Mesodermal cell (in vitro differentiated cells): Measurements from ENCODE around the gene RASL10B.

Source experiments
- H3K27ac ChIP-seq: 2 replicates; pipeline ENCODE4 v1.7.0; 2013; ENCODE audit warnings: mild to moderate bottlenecking, low read depth, low read length, moderate library complexity; ENCODE audit not compliant: severe bottlenecking
- H3K36me3 ChIP-seq: 2 replicates; pipeline ENCODE4 v1.7.1; 2013; ENCODE audit warnings: mild to moderate bottlenecking, low read length, moderate library complexity; ENCODE audit not compliant: control insufficient read depth, insufficient read depth
- H3K4me1 ChIP-seq: one replicate; pipeline ENCODE4 v1.7.1; 2013; ENCODE audit warnings: mild to moderate bottlenecking, low read length; ENCODE audit not compliant: insufficient read depth, control insufficient read depth, poor library complexity, severe bottlenecking
- H3K4me3 ChIP-seq: 2 replicates; pipeline ENCODE4 v1.7.0; 2013; ENCODE audit warnings: low read length, control low read depth, mild to moderate bottlenecking; ENCODE audit not compliant: insufficient read depth, poor library complexity, severe bottlenecking; ENCODE audit errors: extremely low read depth
- H3K9me3 ChIP-seq: 2 replicates; pipeline ENCODE4 v1.7.1; 2013; ENCODE audit warnings: mild to moderate bottlenecking, low read length, moderate library complexity; ENCODE audit not compliant: control insufficient read depth
- WGBS, 2 experiments: methylation state at CpG; one replicate each; pipeline ENCODE4 v1.1.5; 2013; ENCODE audit warnings: missing lambda C conversion rate in 2 of 2; ENCODE audit not compliant: insufficient coverage in 2 of 2; 5-methylcytosine and 5-hydroxymethylcytosine counted together

Gene RASL10B

DNA sequence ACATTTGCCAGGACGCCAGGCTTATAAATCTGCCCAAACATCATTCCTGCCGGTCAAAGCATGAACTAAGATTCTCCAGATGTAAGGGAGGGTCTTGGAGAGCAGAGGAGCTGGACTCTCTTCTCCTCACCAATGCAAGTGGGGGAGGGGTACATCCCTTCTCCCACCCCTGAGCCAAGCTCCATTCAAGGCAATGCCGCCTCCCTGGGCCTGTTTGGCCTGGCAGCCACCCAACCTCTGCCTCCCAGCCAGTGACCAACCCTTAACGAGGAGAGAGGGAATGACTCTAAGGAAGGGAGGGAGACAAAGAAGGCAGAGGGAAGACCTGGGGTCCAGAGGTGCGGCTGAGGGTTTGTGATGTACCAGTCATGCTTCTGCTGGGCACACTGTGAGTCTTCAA is 43.1 kb downstream of the RASL10B start:
- peaks cover 19% of the 10 kb centered on the region for H3K4me1 ChIP-seq

DNA sequence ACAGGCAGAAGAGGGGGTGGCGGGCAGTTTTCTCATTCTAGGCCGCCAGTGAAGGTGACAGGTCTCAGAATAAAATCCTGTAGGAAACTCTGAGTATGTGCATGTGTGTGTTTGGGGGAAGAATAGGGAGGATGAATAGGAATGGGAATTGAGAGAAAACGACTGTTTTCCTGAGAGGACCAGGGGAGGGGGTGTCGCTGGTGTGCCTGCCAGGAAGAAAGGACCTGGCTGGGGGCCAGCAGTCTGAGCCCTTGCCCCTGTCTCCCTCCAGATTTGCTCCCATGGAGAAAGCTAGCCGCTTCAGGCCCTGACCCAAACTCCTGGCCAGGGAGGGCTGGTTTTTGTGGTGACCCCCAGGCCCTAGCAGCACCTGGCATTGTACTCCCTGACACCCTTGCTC is 43.6 kb downstream of the RASL10B start:
- peaks cover 19% of the 10 kb centered on the region for H3K4me1 ChIP-seq

More for the DNA sequence above, 43.1 kb downstream of the RASL10B start:
- WGBS, 2 experiments = 88 to 100% methylated on average over 1 to 4 of the region's 5 CpGs
- no peaks in the 10 kb centered on the region for H3K36me3 ChIP-seq
- no peaks in the 10 kb centered on the region for H3K9me3 ChIP-seq
- H3K4me3 ChIP-seq = no peak overlapping the region
- no peak overlapping the region for H3K27ac ChIP-seq

DNA sequence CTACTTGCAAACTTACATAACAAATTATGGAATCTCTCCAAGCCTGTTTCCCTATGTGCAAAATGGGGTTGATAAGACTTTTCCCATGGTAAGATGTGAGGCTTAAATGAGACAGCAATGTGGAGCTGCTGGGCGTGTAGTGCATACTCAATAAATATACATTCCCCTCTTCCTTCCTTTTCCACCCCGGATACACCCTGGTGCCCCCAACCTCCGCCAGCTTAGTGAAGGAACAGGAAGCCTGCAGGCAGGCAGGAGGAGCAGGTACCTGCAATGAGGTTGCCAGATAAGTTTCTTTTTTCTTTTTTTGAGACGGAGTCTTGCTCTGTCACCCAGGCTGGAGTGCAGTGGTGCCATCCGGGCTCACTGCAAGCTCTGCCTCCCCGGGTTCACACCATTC is 44.1 kb downstream of the RASL10B start:
- no peaks in the 10 kb centered on the region for H3K9me3 ChIP-seq
- H3K36me3 ChIP-seq = no peaks in the 10 kb centered on the region
- peaks cover 19% of the 10 kb centered on the region for H3K4me1 ChIP-seq
- 86 to 94% methylated on average over 3 of the region's 6 CpGs for WGBS, 2 experiments
- H3K4me3 ChIP-seq = no peak overlapping the region
- H3K27ac ChIP-seq = no peak overlapping the region

More for the DNA sequence above, 43.6 kb downstream of the RASL10B start:
- Histone ChIP-seq H3K9me3 (no peaks in the 10 kb centered on the region), H3K4me3 (no peak overlapping the region), H3K27ac (no peak overlapping the region), H3K36me3 (no peaks in the 10 kb centered on the region)
- 79 to 81% methylated on average over 2 to 4 of the region's 5 CpGs for WGBS, 2 experiments

DNA sequence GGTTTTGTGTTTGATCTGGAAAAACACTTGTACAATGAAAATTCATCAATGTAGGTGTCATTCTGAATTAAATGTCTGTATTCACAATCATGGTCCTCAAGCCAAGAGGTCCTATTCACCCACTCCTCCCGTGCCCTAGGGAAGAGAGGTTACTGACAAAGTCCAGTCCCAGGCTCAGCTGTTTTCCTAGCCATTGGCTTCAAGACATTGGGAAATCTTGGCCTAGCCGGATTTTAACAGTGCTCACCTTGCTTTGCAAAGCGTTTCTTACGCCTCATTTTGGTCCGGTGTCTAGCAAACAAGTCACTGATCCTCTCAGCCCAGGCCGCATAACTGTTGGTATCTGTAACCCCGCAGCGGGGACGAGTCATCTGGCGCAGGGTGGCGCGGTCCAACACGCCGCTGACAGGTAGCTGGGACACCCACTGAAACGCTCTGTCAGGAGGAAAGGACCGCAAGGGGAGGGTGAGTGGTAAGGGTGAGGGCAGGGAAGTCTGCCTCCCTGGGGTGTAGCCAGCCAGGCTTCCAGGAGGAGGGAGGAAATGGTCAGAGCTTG is 47.3 kb downstream of the RASL10B start:
- H3K4me3 ChIP-seq = no peak overlapping the region
- H3K4me1 ChIP-seq = peaks cover 23% of the 10 kb centered on the region
- 93 to 96% methylated on average over 16 of the region's 16 CpGs for WGBS, 2 experiments
- no peaks in the 10 kb centered on the region for H3K36me3 ChIP-seq
- H3K9me3 ChIP-seq = no peaks in the 10 kb centered on the region
- no peak overlapping the region for H3K27ac ChIP-seq

DNA sequence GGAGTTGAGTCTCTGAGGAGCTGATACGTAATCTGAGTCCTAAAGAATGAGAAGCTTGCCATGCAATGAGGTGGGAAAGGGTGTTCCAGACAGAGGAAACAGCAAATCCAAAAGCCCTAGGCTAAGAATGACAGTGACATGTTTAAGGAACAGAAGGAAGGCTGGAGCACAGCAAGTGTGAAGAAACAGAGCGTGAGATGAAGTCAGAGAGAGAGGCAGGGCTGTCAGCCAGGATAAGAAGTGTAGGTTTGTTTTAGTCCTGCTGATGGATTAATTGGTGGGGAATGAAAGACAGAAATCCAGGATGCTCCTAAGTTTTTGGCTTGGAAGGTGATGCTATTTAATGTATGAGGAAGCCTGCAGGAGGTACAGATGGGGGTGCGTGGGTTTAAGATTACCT is 49.5 kb downstream of the RASL10B start:
- Histone ChIP-seq H3K4me1 (peaks cover 13% of the 10 kb centered on the region), H3K27ac (no peak overlapping the region), H3K9me3 (no peaks in the 10 kb centered on the region), H3K36me3 (no peaks in the 10 kb centered on the region), H3K4me3 (no peak overlapping the region)
- 72 to 88% methylated on average over 2 to 3 of the region's 3 CpGs for WGBS, 2 experiments

DNA sequence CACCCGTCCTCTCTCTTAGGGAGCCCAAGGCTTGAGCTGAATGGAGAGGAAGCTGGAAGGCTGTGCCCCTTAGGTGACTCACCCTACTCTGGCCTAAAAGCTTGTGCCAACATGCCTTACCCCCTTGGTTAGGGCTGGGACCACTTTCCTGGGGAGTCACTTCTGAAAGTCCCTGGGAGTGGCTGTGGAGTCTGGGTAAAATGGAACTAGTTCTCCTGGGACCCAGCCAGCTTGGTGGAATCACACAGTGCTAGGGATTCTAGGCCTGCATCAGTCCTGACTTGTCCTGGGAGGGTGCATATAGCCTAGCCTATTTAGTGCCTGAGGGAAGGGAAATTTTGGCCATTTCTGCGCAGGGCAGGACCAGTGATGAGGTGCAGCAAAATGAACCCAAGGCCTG is 53.5 kb downstream of the RASL10B start:
- 100% methylated on average over 1 of the region's 2 CpGs for WGBS, 2 experiments
- Histone ChIP-seq H3K27ac (no peak overlapping the region), H3K4me3 (no peak overlapping the region), H3K36me3 (no peaks in the 10 kb centered on the region), H3K4me1 (peaks cover 39% of the 10 kb centered on the region), H3K9me3 (no peaks in the 10 kb centered on the region)

DNA sequence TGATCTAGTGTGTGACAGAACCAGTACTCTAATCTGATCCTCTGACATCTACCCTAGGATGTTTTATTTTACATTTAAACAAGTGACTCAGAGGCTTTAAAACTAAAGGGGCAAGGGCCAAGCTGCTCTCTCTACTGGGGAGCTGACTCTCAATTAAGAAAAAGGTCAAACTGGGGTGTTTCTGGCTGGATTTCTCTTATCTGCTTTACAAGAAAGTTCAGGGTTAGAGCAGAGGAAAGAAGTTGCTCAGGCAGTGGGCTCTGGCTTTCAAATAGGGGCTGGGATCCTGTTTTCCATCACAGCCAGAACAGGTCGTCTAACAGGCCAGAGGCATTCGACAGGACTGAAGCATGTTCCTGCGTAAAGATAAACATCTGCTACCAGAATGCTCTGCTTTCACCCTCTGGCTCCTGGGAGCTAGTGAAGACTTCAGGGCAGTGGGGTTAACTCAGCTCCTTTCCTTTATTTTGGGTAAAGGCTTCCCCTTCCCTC is 55.5 kb downstream of the RASL10B start:
- no peaks in the 10 kb centered on the region for H3K36me3 ChIP-seq
- H3K4me3 ChIP-seq = no peak overlapping the region
- WGBS, 2 experiments = 28 to 47% methylated on average over 2 to 3 of the region's 3 CpGs
- H3K27ac ChIP-seq = peak overlapping the region; percentile 96
- H3K4me1 ChIP-seq = peaks cover 37% of the 10 kb centered on the region
- no peaks in the 10 kb centered on the region for H3K9me3 ChIP-seq

DNA sequence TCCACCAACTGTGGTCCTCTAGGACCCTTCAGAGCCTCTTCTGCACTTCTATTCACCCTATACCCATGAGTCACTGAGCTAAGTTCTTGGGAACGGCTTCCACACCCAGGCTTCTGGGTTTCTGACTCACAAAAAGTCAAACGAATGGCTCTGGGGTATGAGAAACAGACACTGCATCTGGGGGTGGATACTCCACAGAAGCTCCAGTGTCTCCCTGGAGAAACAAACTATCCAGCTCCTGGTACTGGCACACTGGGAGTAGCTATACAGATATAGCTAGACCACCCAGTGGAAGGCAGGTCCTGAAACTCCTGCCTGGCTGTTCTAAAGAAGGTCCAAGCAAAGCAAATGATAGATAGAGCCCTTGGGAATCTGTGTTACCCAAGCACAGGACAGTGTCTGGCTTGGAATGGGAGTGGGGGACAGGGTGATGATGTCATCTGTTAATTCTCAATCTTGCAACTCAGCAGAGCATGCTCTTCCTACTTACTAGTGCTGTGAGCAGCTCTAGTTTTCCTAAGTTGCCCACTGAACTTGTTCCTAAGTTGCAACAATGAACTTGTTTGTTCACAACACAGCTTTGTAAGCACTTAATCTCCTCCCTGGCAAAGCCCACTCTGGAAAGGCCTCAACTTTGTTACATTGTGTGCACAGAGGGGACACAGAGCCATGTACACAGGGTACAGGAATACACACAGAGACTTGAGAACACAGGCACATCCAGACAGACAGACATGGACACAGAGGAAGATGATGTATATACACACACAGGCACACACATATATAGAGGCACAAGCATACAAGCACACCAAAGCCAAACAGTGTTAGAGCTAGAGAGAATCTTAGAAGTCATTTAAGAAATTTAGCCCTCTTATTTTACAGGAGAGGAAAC is 57.3 kb downstream of the RASL10B start:
- no peak overlapping the region for H3K4me3 ChIP-seq
- peaks cover 34% of the 10 kb centered on the region for H3K4me1 ChIP-seq
- 20 to 33% methylated on average over 1 to 2 of the region's 2 CpGs for WGBS, 2 experiments
- H3K27ac ChIP-seq = peak overlapping the region; percentile 96
- H3K9me3 ChIP-seq = no peaks in the 10 kb centered on the region
- no peaks in the 10 kb centered on the region for H3K36me3 ChIP-seq

DNA sequence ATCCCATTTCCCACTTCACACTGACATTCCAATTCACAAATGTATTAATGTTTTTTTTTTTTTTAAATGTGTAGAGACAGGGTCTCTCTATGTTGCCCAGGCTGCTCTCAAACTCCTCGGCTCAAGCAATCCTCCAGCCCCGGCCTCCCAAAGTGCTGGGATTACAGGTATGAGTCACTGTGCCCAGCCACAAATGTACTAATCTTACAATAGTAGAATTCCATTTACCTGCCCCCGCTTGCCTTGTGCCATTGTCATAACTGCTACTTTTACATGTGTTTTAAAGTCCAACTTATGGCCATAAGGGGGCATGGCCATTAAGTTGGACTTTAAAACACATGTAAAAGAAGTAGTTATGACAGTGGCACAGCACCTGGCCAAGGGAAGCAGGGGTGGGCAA is 59.4 kb downstream of the RASL10B start:
- WGBS, 2 experiments = 83 to 100% methylated on average over 2 to 3 of the region's 3 CpGs
- Histone ChIP-seq H3K4me1 (peaks cover 34% of the 10 kb centered on the region), H3K27ac (no peak overlapping the region), H3K4me3 (no peak overlapping the region), H3K36me3 (no peaks in the 10 kb centered on the region), H3K9me3 (no peaks in the 10 kb centered on the region)

DNA sequence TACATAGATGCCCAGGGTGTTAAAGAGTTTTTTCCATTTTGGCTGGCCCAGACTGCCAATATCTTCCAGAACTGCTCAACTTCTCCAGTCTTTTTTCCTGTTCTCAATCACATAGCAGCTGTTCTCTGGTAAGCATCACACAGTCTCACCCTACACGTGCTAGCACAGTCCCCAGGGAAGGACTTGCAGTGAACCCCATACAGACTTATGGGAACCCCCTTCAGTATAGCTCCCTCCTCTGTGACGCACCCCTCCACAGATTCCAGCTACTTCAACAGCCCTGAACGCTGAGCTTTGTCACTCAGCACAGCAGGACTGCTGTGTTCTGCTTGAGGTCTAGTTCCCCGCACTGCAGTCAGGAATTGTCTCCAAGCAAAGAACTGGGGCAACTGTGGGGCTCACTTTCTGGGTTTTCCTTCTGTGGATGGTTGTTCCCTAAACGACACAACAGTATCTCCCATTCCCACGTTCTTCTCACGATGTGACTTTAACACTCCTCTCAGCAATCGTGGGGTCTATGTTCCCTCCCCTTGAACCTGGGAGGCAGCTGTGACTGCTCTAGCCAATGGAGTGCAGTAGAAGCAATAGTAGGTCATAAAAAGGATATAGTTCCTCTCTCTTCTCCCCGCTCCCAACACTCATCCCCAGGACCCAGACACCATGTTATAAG is 60.4 kb downstream of the RASL10B start:
- no peaks in the 10 kb centered on the region for H3K36me3 ChIP-seq
- no peak overlapping the region for H3K4me3 ChIP-seq
- no peak overlapping the region for H3K27ac ChIP-seq
- WGBS, 2 experiments = 33 to 49% methylated on average over 1 to 5 of the region's 9 CpGs
- H3K4me1 ChIP-seq = peaks cover 29% of the 10 kb centered on the region
- no peaks in the 10 kb centered on the region for H3K9me3 ChIP-seq
